ENCODE data around the gene CCT5.
"Not testable (repeated sequence)": the region's sequence is repeated elsewhere in the genome, so short reads cannot be mapped to it uniquely, and the experiment has no call there.

CCT5 gene

DNA sequence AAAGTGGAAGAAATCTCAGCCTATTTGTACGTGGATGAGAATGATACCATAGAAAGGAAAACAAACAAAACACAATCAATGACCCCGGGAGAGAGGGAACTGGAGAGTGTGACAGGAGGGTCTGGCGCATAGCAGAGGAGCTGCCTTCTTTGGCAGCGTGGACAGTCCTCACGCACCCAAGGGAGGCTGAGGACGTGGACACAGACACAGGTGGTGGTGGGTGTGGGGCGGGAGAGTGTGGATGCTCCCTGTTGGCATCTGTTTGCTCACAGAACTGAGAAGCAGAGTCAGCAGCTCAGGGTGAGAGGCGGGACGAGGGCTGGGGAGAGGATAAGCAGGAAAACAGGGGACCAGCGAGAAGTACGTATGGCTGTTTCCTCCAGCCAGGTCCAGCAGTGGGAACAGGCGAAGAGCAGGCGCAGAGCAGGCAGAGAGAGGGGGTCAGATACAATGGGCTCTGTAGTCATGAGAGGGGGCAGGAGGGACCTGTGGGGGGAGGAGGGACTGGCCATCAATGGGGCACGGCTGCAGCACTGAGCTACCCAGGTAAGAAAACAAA, 47.6 kb downstream of the CCT5 start:
- no peak for DNase-seq (ENCODE audit: low read depth in 4 of 4, low spot score in 1 of 4)

DNA sequence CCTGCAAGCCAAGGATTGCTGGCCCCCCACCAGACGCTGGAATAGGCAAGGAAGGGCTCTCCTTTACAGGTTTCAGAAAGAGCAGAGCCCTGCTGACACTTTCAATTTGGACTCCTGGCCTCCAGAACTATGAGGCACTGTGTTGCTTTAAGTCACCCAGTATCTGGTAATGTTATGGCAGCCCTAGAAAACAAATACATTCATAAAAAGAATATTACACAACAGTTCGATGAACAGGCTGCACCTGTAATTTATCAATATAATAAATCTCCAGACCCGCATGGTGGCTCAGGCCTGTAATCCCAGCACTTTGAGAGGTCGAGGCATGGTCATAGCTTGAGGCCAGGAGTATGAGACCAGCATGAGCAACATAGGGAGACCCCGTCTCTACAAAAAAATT, 50.2 kb downstream of the CCT5 start:
- no peak for DNase-seq (ENCODE audit: low read depth in 4 of 4, low spot score in 1 of 4)

DNA sequence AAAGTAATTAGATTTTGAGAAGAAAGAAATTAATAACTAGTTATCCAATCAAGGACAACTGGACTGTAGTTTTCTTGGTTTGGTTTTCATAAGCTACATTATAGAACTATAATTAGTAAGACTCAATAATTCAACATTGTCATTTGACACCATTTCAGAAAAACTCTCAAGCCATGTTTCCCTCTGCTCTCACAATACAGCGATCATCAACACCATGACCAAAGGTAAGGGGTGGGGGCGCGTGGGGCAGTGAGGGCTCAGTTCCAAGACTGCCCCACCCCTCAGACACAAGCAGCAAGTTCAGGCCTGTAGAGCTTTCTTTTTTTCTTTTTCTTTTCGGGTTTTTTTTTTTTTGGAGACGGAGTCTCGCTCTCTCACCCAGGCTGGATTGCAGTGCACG, 51.2 kb downstream of the CCT5 start:
- DNase-seq (ENCODE audit: low read depth in 4 of 4, low spot score in 1 of 4), result no peak

DNA sequence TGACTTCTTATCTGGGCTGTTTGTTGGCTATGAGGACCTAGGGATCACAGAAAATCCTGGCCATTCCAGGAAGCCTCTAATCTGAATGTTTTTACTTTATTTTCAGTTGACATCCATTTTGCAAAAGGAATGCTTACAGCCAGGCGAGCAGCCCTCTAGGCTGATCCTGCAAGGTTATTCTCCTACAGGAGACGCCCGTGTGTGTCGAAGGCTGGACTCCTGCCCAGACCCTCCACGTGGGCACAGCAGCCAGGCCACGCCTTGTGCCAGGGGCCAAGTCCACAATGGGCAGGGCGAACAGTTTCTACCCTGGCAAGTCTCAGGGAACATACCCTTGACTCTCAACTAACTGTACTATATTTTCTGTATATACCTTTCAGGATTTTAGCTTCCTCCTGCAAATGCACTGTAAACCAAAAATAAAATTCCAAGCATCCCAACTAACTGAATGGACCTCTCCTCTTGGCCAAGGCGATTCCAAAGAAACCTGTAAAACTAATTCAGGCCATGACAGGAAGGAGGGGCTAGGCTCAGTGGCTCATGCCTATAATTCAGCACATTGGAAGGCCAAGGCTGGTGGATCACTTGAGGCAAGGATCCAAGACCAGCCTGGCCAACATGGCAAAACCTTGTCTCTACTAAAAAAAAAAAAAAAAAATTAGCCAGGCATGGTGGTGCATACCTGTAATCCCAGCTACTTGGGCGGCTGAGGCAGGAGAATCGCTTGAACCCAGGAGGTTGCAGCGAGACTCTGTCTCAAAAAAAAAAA, 51.9 kb downstream of the CCT5 start:
- no peak for DNase-seq (ENCODE audit: low read depth in 4 of 4, low spot score in 1 of 4)

DNA sequence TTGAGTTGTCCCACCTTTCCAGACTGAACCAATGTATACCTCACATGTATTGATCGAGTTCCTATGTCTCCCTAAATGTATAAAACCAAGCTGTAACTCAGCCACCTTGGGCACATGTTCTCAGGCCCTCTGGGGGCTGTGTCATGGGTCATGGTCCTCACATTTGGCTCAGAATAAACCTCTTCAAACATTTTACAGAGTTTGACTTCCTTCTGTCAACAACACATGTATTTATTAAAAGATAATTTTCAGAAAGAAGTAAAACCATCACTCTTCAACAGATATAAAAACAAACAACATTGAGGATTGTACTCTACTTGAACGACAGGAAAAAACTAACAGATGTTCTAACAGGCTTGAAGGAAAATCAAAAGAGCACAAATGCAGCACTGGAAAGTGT, 53.1 kb downstream of the CCT5 start:
- no peak for DNase-seq (ENCODE audit: low read depth in 4 of 4, low spot score in 1 of 4)

DNA sequence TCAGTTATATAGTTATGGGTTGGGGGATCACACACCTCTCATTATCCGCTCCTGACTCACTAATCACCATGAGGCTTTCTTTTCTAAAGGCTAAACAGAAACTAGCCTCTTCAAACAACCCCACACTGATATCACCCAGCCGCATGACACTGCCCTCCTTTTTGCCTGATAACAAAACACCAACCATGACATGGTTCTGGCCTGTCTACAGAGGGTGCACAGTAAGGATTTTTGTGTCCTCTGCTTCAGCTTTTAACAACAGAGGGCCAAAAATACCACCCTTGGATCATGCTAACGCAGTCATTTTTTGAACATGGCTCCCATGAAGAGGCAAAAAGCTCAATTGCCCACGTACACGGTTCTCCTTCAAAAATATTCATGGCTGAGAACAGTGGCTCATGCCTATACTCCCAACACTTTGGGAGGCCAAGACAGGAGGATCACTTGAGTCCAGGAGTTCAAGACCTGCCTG, 53.7 kb downstream of the CCT5 start:
- no peak for DNase-seq (ENCODE audit: low read depth in 4 of 4, low spot score in 1 of 4)

DNA sequence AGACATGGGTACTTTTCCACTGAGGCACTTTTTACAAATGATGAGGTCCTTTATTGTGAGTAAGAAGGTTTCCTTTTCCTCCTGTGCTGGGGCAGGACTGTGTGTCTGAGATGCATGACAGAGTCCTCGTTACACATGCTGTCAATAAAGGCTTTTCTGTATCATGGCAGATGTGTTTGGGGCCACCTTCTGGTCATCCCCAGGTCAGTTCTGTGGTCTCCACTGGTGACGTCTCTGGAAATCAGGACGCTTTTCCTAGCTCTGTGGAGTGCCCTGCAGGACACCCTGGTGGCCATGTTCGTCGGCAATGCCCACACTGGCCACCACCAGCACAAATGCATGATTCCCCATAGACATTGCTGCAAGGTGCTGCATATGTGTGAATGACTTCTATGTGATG, 54.9 kb downstream of the CCT5 start:
- DNase-seq (ENCODE audit: low read depth in 4 of 4, low spot score in 1 of 4), result no peak

DNA sequence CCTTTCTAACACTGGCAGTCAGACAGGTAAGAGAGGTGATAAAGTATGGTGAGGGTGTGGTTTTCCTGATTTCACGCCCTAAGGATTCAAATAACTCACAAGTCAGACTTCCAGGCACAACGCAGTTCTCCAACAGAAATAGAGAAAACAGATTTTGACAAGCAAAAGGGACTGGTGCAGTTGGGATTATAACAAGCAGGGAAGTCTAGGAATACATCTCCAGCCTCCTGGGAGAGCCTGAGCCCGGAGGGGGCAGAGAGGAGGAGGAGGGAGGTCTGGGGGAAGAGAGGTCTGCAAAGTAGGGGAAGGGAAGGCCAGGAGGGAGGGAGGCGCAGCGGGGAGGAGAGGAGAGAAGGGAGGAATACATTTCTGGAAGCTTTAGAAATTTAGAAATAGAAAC, 56.0 kb downstream of the CCT5 start:
- DNase-seq (ENCODE audit: low read depth in 4 of 4, low spot score in 1 of 4), result no peak

DNA sequence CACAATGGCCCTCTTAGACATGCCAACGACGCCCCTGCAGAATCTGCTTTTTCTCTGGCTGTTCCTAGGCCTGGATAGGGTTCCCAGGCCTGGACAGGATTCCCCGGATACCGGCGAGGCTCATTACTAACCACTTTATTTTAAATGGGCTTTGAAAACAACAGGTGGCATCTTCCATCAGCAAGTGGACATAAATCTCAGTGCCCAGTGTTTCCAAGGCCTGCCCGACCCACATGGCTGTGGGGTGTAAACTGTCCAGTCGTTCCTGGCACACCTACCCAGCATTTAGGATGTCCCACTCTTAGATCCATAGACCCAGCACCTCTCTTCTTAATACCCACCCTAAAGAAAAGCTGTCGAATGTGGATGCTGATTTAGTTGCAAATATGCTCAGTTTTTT, 56.7 kb downstream of the CCT5 start:
- no peak for DNase-seq (ENCODE audit: low read depth in 4 of 4, low spot score in 1 of 4)

DNA sequence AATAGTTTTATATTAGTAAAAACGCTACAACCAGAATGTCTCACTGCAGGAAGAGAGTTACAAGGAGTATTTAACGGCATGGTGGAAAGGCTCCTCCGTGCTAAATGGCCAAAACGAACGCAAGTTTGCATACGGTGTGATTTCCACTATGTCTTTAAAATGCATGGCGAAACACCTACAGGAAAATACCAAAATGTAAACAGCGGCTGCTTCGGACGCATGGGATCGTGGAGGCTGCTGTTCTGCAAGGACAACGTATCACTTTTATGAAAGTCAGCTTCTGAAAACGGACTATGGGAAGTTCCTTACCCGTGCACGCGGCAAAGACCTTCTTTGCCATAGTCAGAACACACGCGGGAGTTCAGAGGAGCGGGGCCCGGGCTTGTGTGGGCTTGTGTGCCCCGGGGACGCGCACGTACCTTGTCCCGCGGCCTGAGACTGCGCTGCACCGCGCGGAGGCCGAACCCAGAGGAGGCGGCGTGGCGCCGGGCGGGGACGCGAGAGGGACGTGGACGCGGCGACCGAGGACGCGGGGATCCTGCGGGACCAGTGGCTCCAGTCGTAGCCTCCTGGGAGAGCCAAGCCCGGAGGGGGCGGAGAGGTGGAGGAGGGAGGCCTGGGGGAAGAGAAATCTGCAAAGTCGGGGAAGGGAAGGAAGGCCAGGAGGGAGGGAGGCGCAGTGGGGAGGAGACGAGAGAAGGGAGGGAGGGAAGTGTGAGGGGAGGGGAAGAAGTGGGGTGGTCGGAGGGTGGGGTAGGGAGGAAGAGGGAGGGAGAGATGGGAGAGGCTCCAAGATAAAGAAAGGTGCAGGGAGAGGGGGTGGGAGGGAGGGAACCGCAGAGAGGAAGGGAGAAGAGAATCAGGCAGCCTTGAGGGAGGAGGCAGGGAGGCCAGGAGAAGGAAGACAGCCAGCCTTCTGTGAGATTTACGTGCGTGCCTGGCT, 57.4 kb downstream of the CCT5 start, which contains the start of gene CMBL:
CMBL (minus strand) TSS at position 697 of the 943 bp plus-strand sequence. CDS start 17,140 bp downstream, outside the sequence.
- DNase-seq (ENCODE audit: low read depth in 4 of 4, low spot score in 1 of 4), result peak in 2 of 4 experiments; percentile 6 to 17

DNA sequence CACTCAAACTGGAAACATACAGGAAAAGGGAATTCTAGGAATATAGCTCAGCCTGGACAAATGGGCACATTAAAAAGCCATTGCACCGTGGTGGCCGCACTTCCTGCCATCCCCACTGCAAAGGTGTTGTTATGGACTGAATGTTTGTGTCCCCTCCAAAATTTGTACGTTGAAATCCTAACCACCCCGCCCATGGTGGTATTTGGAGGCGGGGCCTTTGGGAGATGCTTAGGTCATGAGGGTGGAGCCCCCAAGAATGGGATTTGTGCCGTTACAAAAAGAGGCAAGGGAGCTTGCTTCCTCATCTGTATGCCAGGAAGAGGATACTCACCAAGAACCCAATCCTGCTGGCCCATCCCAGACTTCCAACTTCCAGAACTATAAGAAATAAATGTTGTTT, 58.8 kb downstream of the CCT5 start:
- DNase-seq (ENCODE audit: low read depth in 4 of 4, low spot score in 1 of 4), result no peak

DNA sequence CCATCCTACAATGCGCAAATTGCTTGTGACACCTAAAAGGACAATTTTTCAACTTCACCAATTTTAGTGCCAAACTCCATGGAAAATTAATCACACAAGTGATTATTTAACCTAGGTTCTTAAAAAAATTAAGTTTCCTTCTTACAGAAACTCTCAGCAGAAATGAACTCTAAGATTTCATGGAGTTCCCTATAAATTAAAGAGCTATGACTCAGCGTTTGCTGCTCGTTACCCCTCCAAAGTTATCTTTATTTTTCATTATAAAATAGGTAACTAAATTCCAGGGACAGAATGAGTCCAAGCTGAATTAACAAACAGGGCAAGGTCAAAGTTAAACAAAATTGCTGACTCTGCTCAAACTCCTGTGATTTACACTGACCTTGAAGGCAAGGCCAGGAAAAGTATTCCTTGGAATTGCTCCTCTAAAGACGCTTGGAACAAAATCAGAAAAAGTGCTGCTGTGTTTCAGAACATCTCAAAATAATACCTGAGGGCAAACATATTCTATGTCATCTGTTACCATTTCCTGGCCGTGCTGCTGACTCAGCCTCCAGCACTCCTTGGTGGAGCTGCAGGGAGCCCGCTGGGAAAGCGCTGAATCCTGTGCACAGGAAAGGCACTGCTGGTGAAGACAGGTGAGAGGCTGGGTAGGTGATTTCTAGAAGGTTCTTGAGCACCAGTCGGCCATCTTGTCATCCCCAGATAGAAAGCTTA, 60.1 kb downstream of the CCT5 start:
- no peak for DNase-seq (ENCODE audit: low read depth in 4 of 4, low spot score in 1 of 4)

DNA sequence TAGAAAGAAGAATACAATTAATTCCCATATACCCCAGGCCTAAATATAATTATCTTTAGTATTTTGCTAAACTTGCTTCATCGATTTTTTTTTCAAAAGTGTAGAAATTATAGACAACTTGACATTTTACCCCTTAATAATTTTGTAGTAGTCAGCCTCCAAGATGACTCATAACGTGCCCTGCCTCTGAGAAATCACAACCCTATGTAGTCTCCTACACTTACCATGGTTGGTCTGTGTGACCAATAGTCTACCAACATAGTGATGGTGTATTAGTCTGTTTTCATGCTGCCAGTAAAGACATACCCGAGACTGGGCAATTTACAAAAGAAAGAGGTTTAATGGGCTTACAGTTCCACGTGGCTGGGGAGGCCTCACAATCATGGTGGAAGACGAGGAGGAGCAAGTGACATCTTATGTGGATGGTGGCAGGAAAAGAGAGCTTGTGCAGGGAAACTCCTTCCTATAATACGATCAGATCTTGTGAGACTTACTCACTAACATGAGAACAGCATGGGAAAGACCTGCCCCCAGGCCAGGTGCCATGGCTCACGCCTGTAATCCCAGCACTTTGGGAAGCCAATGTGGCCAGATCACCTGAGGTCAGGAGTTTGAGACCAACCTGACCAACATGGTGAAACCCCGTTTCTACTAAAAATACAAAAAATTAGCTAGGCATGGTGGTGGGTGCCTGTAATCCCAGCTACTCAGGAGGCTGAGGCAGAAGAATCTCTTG, 60.9 kb downstream of the CCT5 start:
- not testable (repeated sequence) for DNase-seq (ENCODE audit: low read depth in 4 of 4, low spot score in 1 of 4)

DNA sequence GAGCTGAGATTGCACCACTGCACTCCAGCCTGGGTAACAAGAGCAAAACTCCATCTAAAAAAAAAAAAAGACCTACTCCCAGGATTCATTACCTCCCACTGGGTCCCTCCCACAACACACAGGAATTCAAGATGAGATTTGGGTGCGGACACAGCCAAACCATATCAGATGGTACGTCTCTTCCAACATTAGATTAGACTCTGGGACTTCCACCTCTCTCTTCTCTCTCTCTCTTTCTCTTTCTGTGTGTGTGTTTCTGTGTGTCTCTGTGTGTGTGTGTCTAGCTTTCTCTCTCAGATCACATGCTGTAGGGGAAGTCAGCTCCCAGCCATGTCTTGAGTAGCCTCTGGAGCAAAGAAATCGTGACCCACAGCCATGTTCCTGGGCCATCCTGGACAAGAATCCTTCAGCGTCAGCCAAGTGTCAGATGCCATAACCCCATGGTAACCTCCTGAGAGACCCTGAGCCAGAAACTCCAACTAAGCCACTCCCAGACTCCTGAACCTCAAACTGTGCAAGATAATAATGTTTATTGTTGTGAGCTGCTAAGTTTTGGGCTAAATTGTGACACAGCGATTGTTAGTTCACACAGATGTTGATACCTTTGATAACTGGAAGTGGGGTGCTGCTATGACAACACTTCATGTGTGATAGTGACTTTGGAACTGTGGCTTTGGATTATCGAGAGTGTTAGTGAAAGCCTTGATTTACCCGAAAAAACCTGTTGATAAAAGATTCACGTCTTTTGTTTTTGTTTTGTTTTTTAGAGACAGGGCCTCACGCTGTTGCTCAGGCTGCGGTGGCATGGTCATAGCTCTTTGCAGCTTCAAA, 61.7 kb downstream of the CCT5 start:
- no peak for DNase-seq (ENCODE audit: low read depth in 4 of 4, low spot score in 1 of 4)

DNA sequence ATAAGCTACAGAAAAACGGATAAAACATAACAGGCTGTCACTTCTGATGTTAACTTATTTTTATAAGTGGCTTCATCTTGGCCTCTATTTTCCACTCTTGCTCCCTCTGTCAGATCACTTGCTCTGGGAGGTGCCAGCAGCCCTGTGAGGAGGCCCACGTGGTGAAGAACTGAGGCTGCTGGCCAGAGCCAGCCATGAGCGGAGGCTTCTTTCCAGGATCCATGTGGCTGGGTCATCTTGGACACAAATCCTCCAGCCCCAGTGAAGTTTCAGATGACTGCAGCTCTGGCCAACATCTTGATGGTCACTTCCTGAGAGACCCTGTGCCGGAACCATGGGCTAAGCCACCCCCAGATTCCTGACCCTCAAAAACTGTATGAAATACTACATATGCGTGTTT, 65.1 kb downstream of the CCT5 start:
- no peak for DNase-seq (ENCODE audit: low read depth in 4 of 4, low spot score in 1 of 4)

All from stimulated activated CD4-positive, alpha-beta T cell treated with anti-CD3 and anti-CD28 coated beads, Interleukin-1b, Interleukin-23, amount 100 ng/mL, for 24 hours (primary cell).